Measurements from ENCODE around the gene CFAP58.

CFAP58 gene

GRCh38 chr10:104380336-104380735, 26.7 kb downstream of the CFAP58 start:
- DNase-seq: no peak

- no peak for DNase-seq
These were observed 33.7 kb downstream of the CFAP58 start for GRCh38 chr10:104387130-104387888.

- no peak for DNase-seq
These were observed 35.2 kb downstream of the CFAP58 start for GRCh38 chr10:104388830-104389229.

- no peak for DNase-seq
These were observed 37.7 kb downstream of the CFAP58 start for GRCh38 chr10:104391150-104391968.

- no peak for DNase-seq
These were observed 38.3 kb downstream of the CFAP58 start for GRCh38 chr10:104391969-104392296.

GRCh38 chr10:104393387-104393786, 39.8 kb downstream of the CFAP58 start:
- no peak for DNase-seq

GRCh38 chr10:104396581-104396980, 42.9 kb downstream of the CFAP58 start:
- DNase-seq: no peak

GRCh38 chr10:104403636-104404035, 50.0 kb downstream of the CFAP58 start:
- DNase-seq: no peak

GRCh38 chr10:104406715-104407650, 53.4 kb downstream of the CFAP58 start:
- no peak for DNase-seq

GRCh38 chr10:104413528-104413927, 59.9 kb downstream of the CFAP58 start:
- no peak for DNase-seq

- no peak for DNase-seq
These were observed 62.0 kb downstream of the CFAP58 start for GRCh38 chr10:104415526-104416165.

- DNase-seq: no peak
These were observed 63.2 kb downstream of the CFAP58 start for GRCh38 chr10:104416851-104417250.

- DNase-seq: no peak
These were observed 64.1 kb downstream of the CFAP58 start for GRCh38 chr10:104417637-104418292.

- DNase-seq: no peak
These were observed 71.1 kb downstream of the CFAP58 start for GRCh38 chr10:104424719-104425118.

GRCh38 chr10:104427989-104428388, 74.4 kb downstream of the CFAP58 start:
- DNase-seq: no peak

- no peak for DNase-seq
These were observed 76.2 kb downstream of the CFAP58 start for GRCh38 chr10:104429846-104430245.

GRCh38 chr10:104430360-104430759, 76.7 kb downstream of the CFAP58 start:
- no peak for DNase-seq

GRCh38 chr10:104433669-104434068, 80.0 kb downstream of the CFAP58 start:
- DNase-seq: no peak

GRCh38 chr10:104434601-104435000, 81.0 kb downstream of the CFAP58 start:
- DNase-seq: no peak

GRCh38 chr10:104435822-104436221, 82.2 kb downstream of the CFAP58 start:
- DNase-seq: no peak

- no peak for DNase-seq
These were observed 83.6 kb downstream of the CFAP58 start for GRCh38 chr10:104437226-104437625.

GRCh38 chr10:104440221-104440620, 86.6 kb downstream of the CFAP58 start:
- no peak for DNase-seq

Measured in activated CD4-positive, alpha-beta T cell treated with anti-CD3 and anti-CD28 coated beads, Interleukin-2, amount 50 U/mL, for 4 hours (primary cell).